HG02981 (cell line): ENCODE measurements around the gene NDUFA3.

ENCODE experiments used
- ATAC-seq: cut with Tn5 transposase; IDR thresholded peaks from one replicate; pipeline ENCODE4 v1.9.1; 2021; ENCODE audit warnings: mild to moderate bottlenecking, moderate library complexity; ENCODE audit not compliant: unreplicated experiment

NDUFA3 gene

GRCh38 chr19:54137699-54138488, 35.2 kb downstream of the NDUFA3 start, which contains the start of gene CNOT3:
Gene CNOT3, plus strand, starts transcription at chr19:54137762. Its CDS starts 5,217 bp downstream, at chr19:54142979.
- ATAC-seq: no peak

GRCh38 chr19:54138489-54139256, 36.0 kb downstream of the NDUFA3 start:
- no peak for ATAC-seq

GRCh38 chr19:54141356-54141755, 38.7 kb downstream of the NDUFA3 start:
- no peak for ATAC-seq

- no peak for ATAC-seq
These were observed 39.6 kb downstream of the NDUFA3 start for GRCh38 chr19:54142166-54142780.

- ATAC-seq: no peak
These were observed 43.0 kb downstream of the NDUFA3 start for GRCh38 chr19:54145541-54146158.

GRCh38 chr19:54147676-54148075, 45.0 kb downstream of the NDUFA3 start:
- ATAC-seq: no peak

- no peak for ATAC-seq
These were observed 45.5 kb downstream of the NDUFA3 start for GRCh38 chr19:54148158-54148557.

- ATAC-seq: no peak
These were observed 46.6 kb downstream of the NDUFA3 start for GRCh38 chr19:54149021-54149812.

- no peak for ATAC-seq
These were observed 48.8 kb downstream of the NDUFA3 start for GRCh38 chr19:54151362-54152035.

GRCh38 chr19:54152267-54152666, 49.6 kb downstream of the NDUFA3 start:
- no peak for ATAC-seq

- no peak for ATAC-seq
These were observed 50.3 kb downstream of the NDUFA3 start for GRCh38 chr19:54152878-54153524.

- no peak for ATAC-seq
These were observed 51.2 kb downstream of the NDUFA3 start for GRCh38 chr19:54153731-54154326.

- no peak for ATAC-seq
These were observed 52.1 kb downstream of the NDUFA3 start for GRCh38 chr19:54154603-54155345.

GRCh38 chr19:54155694-54156093, 53.0 kb downstream of the NDUFA3 start:
- ATAC-seq: no peak

- ATAC-seq: no peak
These were observed 53.8 kb downstream of the NDUFA3 start for GRCh38 chr19:54156490-54156889.

- no peak for ATAC-seq
These were observed 54.3 kb downstream of the NDUFA3 start for GRCh38 chr19:54156953-54157352.
